HEK293 (cell line): ENCODE results near the gene RPS27.

ENCODE experiments used
- CTCF ChIP-seq: fragments of 450-650 bp; formaldehyde crosslinking; IDR thresholded peaks from 2 replicates; pipeline ENCODE4 v1.5.1; 2016; ENCODE audit warnings: missing biosample characterization, missing genetic modification characterization
- GLI4 ChIP-seq: fragments of 450-650 bp; formaldehyde crosslinking; IDR thresholded peaks from 2 replicates; pipeline ENCODE4 v1.5.1; 2016; ENCODE audit warnings: missing biosample characterization, missing genetic modification characterization
- KLF16 ChIP-seq: fragments of 450-650 bp; formaldehyde crosslinking; IDR thresholded peaks from 2 replicates; pipeline ENCODE4 v1.5.1; 2017; ENCODE audit warnings: missing biosample characterization, missing genetic modification characterization
- ZFP3 ChIP-seq: fragments of 450-650 bp; formaldehyde crosslinking; IDR thresholded peaks from 2 replicates; pipeline ENCODE4 v1.5.1; 2016; ENCODE audit warnings: low read depth, missing biosample characterization, missing genetic modification characterization
- ZNF24 ChIP-seq: fragments of 450-650 bp; formaldehyde crosslinking; IDR thresholded peaks from 2 replicates; pipeline ENCODE4 v1.5.1; 2016; ENCODE audit warnings: missing biosample characterization, missing genetic modification characterization
- ZNF311 ChIP-seq: fragments of 450-650 bp; formaldehyde crosslinking; IDR thresholded peaks from 2 replicates; pipeline ENCODE4 v1.5.1; 2017; ENCODE audit warnings: missing biosample characterization, missing genetic modification characterization, borderline replicate concordance
- ZNF639 ChIP-seq: fragments of 450-650 bp; formaldehyde crosslinking; IDR thresholded peaks from 2 replicates; pipeline ENCODE4 v1.5.1; 2016; ENCODE audit warnings: missing biosample characterization, missing genetic modification characterization
- ZNF704 ChIP-seq: fragments of 450-650 bp; formaldehyde crosslinking; IDR thresholded peaks from 2 replicates; pipeline ENCODE4 v1.5.1; 2016; ENCODE audit warnings: missing biosample characterization, missing genetic modification characterization
- TF ChIP-seq, protein P1 (sequence below): fragments of 450-650 bp; formaldehyde crosslinking; IDR thresholded peaks from 2 replicates; pipeline ENCODE4 v1.5.1; 2016; ENCODE audit warnings: missing biosample characterization, missing genetic modification characterization, borderline replicate concordance
- TF ChIP-seq, protein P2 (sequence below): fragments of 450-650 bp; formaldehyde crosslinking; IDR thresholded peaks from 2 replicates; pipeline ENCODE4 v1.5.1; 2016; ENCODE audit warnings: missing biosample characterization, missing genetic modification characterization

DNA sequence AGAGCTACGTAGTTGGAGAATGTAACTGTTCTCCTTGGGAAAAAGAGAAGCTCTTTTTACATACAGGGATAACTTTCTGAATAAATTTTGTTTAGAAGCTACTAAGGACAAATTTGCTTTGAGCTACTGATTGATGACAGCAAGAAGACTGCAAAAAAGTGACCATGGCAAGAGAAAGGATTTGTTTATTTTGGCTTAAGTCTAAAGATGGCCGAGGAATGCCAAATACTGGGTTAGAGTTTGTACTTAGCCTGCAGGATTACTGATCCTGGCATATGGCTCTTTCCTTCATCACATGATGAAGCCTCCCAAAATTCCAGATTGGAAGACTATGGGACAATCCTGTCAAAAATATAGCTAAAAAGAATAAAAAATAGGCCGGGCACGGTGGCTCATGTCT, 28.7 kb downstream of the RPS27 start:
- no peak for TF ChIP-seq CTCF
- no peak for TF ChIP-seq KLF16 (tag by site-specific recombination)
- TF ChIP-seq, protein P1, sequence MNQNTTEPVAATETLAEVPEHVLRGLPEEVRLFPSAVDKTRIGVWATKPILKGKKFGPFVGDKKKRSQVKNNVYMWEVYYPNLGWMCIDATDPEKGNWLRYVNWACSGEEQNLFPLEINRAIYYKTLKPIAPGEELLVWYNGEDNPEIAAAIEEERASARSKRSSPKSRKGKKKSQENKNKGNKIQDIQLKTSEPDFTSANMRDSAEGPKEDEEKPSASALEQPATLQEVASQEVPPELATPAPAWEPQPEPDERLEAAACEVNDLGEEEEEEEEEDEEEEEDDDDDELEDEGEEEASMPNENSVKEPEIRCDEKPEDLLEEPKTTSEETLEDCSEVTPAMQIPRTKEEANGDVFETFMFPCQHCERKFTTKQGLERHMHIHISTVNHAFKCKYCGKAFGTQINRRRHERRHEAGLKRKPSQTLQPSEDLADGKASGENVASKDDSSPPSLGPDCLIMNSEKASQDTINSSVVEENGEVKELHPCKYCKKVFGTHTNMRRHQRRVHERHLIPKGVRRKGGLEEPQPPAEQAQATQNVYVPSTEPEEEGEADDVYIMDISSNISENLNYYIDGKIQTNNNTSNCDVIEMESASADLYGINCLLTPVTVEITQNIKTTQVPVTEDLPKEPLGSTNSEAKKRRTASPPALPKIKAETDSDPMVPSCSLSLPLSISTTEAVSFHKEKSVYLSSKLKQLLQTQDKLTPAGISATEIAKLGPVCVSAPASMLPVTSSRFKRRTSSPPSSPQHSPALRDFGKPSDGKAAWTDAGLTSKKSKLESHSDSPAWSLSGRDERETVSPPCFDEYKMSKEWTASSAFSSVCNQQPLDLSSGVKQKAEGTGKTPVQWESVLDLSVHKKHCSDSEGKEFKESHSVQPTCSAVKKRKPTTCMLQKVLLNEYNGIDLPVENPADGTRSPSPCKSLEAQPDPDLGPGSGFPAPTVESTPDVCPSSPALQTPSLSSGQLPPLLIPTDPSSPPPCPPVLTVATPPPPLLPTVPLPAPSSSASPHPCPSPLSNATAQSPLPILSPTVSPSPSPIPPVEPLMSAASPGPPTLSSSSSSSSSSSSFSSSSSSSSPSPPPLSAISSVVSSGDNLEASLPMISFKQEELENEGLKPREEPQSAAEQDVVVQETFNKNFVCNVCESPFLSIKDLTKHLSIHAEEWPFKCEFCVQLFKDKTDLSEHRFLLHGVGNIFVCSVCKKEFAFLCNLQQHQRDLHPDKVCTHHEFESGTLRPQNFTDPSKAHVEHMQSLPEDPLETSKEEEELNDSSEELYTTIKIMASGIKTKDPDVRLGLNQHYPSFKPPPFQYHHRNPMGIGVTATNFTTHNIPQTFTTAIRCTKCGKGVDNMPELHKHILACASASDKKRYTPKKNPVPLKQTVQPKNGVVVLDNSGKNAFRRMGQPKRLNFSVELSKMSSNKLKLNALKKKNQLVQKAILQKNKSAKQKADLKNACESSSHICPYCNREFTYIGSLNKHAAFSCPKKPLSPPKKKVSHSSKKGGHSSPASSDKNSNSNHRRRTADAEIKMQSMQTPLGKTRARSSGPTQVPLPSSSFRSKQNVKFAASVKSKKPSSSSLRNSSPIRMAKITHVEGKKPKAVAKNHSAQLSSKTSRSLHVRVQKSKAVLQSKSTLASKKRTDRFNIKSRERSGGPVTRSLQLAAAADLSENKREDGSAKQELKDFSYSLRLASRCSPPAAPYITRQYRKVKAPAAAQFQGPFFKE (tag by site-specific recombination) = no peak
- TF ChIP-seq ZNF704 = no peak
- no peak for TF ChIP-seq ZNF639 (tag by site-specific recombination)
- no peak for TF ChIP-seq ZNF311 (tag by site-specific recombination)
- TF ChIP-seq, protein P2, sequence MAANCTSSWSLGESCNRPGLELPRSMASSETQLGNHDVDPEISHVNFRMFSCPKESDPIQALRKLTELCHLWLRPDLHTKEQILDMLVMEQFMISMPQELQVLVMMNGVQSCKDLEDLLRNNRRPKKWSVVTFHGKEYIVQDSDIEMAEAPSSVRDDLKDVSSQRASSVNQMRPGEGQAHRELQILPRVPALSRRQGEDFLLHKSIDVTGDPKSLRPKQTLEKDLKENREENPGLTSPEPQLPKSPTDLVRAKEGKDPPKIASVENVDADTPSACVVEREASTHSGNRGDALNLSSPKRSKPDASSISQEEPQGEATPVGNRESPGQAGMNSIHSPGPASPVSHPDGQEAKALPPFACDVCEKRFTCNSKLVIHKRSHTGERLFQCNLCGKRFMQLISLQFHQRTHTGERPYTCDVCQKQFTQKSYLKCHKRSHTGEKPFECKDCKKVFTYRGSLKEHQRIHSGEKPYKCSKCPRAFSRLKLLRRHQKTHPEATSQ (tag by site-specific recombination) = no peak
- no peak for TF ChIP-seq ZNF24 (tag by site-specific recombination)
- no peak for TF ChIP-seq ZFP3 (tag by site-specific recombination)
- no peak for TF ChIP-seq GLI4
